Measurements from ENCODE around the gene ACOX3.

DNA sequence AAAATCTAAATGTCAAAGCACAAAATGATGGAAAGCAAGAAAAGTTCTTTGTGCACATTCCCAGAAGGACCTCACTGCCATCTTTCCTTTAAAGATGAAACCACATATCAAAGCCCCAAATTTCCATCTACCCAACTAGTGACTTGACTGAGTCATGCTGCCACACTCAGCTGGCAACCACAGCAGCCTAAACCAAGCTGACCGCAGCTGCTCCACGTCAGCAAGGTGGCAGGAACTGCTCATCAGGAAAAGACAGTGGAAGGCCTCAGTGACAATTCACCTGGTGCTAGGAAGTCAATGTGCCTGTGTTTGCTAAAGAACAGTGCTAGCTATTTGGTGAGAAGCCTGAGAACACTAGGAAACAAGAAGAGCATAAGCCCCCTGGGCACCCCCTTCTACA is 26.1 kb downstream of the ACOX3 start:
- TF ChIP-seq, protein P1, sequence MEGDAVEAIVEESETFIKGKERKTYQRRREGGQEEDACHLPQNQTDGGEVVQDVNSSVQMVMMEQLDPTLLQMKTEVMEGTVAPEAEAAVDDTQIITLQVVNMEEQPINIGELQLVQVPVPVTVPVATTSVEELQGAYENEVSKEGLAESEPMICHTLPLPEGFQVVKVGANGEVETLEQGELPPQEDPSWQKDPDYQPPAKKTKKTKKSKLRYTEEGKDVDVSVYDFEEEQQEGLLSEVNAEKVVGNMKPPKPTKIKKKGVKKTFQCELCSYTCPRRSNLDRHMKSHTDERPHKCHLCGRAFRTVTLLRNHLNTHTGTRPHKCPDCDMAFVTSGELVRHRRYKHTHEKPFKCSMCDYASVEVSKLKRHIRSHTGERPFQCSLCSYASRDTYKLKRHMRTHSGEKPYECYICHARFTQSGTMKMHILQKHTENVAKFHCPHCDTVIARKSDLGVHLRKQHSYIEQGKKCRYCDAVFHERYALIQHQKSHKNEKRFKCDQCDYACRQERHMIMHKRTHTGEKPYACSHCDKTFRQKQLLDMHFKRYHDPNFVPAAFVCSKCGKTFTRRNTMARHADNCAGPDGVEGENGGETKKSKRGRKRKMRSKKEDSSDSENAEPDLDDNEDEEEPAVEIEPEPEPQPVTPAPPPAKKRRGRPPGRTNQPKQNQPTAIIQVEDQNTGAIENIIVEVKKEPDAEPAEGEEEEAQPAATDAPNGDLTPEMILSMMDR (IDR thresholded peaks at IDR 0.05): no peak
- TF ChIP-seq EP300 (IDR thresholded peaks at IDR 0.05) (no peak), POLR2A (IDR thresholded peaks at IDR 0.05; ENCODE audit: low read length) (no peak), RNF2 (IDR thresholded peaks at IDR 0.05; ENCODE audit: borderline replicate concordance, low read depth) (no peak), KDM1A (IDR thresholded peaks at IDR 0.05; ENCODE audit: low read depth) (no peak), SMC3 (IDR thresholded peaks at IDR 0.05) (no peak), RFX5 (IDR thresholded peaks at IDR 0.05) (no peak)
- TF ChIP-seq, protein P2, sequence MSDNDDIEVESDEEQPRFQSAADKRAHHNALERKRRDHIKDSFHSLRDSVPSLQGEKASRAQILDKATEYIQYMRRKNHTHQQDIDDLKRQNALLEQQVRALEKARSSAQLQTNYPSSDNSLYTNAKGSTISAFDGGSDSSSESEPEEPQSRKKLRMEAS (IDR thresholded peaks at IDR 0.05): no peak
- TF ChIP-seq, protein P3, sequence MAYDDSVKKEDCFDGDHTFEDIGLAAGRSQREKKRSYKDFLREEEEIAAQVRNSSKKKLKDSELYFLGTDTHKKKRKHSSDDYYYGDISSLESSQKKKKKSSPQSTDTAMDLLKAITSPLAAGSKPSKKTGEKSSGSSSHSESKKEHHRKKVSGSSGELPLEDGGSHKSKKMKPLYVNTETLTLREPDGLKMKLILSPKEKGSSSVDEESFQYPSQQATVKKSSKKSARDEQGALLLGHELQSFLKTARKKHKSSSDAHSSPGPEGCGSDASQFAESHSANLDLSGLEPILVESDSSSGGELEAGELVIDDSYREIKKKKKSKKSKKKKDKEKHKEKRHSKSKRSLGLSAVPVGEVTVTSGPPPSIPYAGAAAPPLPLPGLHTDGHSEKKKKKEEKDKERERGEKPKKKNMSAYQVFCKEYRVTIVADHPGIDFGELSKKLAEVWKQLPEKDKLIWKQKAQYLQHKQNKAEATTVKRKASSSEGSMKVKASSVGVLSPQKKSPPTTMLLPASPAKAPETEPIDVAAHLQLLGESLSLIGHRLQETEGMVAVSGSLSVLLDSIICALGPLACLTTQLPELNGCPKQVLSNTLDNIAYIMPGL (CRISPR knock-in tag; IDR thresholded peaks at IDR 0.05; ENCODE audit: borderline replicate concordance): no peak
- TF ChIP-seq, protein P4, sequence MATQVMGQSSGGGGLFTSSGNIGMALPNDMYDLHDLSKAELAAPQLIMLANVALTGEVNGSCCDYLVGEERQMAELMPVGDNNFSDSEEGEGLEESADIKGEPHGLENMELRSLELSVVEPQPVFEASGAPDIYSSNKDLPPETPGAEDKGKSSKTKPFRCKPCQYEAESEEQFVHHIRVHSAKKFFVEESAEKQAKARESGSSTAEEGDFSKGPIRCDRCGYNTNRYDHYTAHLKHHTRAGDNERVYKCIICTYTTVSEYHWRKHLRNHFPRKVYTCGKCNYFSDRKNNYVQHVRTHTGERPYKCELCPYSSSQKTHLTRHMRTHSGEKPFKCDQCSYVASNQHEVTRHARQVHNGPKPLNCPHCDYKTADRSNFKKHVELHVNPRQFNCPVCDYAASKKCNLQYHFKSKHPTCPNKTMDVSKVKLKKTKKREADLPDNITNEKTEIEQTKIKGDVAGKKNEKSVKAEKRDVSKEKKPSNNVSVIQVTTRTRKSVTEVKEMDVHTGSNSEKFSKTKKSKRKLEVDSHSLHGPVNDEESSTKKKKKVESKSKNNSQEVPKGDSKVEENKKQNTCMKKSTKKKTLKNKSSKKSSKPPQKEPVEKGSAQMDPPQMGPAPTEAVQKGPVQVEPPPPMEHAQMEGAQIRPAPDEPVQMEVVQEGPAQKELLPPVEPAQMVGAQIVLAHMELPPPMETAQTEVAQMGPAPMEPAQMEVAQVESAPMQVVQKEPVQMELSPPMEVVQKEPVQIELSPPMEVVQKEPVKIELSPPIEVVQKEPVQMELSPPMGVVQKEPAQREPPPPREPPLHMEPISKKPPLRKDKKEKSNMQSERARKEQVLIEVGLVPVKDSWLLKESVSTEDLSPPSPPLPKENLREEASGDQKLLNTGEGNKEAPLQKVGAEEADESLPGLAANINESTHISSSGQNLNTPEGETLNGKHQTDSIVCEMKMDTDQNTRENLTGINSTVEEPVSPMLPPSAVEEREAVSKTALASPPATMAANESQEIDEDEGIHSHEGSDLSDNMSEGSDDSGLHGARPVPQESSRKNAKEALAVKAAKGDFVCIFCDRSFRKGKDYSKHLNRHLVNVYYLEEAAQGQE (IDR thresholded peaks at IDR 0.05): no peak
